IMR-90 (cell line): ENCODE data around the gene BTNL2.

ENCODE experiments used
- BHLHE40 ChIP-seq: fragments of 150-350 bp; IDR thresholded peaks from 2 replicates; pipeline ENCODE4 v1.6.1; 2016; ENCODE audit warnings: mild to moderate bottlenecking, low read depth, low read length
- CTCF ChIP-seq: conservative IDR thresholded peaks from 2 replicates; pipeline ENCODE4 v1.5.1; 2012; ENCODE audit warnings: mild to moderate bottlenecking, low read depth, low read length, improper control_type of control experiment
- FOS ChIP-seq: fragments of 150-350 bp; IDR thresholded peaks from 2 replicates; pipeline ENCODE4 v1.6.1; 2016; ENCODE audit warnings: low read depth, low read length
- MAFK ChIP-seq: IDR thresholded peaks from 2 replicates; pipeline ENCODE4 v1.6.1; 2012; ENCODE audit warnings: low read depth, low read length, improper control_type of control experiment
- MAZ ChIP-seq: IDR thresholded peaks from 2 replicates; pipeline ENCODE4 v1.6.1; 2012; ENCODE audit warnings: low read depth, mild to moderate bottlenecking, low read length, improper control_type of control experiment, moderate library complexity, borderline replicate concordance
- POLR2A ChIP-seq: IDR thresholded peaks from 2 replicates; pipeline ENCODE4 v1.6.1; 2012; ENCODE audit warnings: mild to moderate bottlenecking, low read depth, low read length
- RFX5 ChIP-seq: IDR thresholded peaks from 2 replicates; pipeline ENCODE4 v1.8.0; 2012; ENCODE audit warnings: low read depth, mild to moderate bottlenecking, low read length, moderate library complexity
- USF2 ChIP-seq: fragments of 150-350 bp; IDR thresholded peaks from 2 replicates; pipeline ENCODE4 v1.6.1; 2017; ENCODE audit warnings: mild to moderate bottlenecking, antibody characterized with exemption, low read length, low read depth

- TF ChIP-seq USF2 (no peak), POLR2A (no peak), MAFK (no peak), CTCF (no peak), FOS (no peak), MAZ (no peak), RFX5 (no peak), BHLHE40 (no peak)
Measured at GRCh38 chr6:32405656-32406055, 1.3 kb downstream of the BTNL2 start.
